GM19099 (cell line): ENCODE measurements around the gene MAP3K13.

ENCODE experiments used
- POLR2A ChIP-seq: IDR thresholded peaks from 3 replicates; pipeline ENCODE4 v1.6.1; 2011; ENCODE audit warnings: low read depth; ENCODE audit not compliant: insufficient read length; ENCODE audit errors: extremely low read depth

MAP3K13 gene

DNA sequence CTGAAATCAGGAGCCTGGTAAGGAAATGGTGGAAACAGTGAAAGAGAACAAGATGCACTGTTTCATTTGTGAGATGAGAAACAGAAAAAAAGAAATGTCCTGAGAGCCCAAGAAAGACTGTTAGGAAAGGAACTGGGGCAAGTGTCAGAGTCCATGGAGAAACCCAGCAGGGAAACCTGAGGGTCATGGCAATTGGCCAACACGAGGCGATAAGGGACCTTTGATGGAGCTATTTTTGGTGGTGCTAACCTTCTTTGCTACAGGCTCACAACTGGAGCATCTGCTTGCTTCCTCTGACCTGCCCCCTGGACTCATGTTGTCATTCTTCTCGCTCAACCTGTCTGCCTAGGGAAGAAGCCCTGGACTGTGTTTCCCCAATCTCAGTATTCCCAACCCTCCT is 140.1 kb downstream of the MAP3K13 start:
- no peak for TF ChIP-seq POLR2A

DNA sequence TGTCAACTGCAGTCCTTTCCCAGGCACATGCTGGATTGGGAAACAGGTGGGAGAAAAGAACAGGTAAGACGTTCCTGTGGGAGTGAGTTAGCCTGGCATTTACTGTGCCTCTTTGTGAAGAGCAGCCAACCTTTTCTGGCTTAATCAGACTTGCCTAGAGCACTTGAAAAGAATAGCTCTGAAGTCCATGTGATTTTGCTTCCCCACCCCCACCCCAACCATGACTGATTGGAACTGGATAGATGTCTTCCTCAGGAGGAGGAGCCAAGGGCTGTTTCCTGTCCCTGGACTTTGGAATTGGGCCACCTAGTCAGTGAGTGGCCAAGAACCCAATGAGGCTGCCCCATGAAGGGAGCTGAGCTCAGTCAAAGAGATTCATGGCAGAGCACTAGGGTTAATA is 140.6 kb downstream of the MAP3K13 start:
- no peak for TF ChIP-seq POLR2A

DNA sequence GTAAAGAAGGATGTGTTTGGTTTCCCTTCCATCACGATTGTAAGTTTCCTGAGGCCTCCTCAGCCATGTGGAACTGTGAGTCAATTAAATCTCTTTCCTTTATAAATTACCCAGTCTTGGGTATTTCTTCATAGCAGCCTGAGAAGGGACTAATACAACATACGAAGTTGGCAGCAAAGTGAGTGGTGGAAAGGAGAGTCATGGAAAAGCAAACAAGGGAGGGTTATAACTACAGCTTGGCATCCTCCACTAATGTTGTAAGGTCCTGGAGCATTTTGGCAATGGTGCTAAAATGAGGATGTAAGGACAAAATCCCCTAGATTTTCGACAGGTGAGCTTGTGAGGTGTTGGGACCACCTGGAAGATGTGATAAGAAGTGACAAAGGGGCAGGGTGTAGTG is 141.7 kb downstream of the MAP3K13 start:
- no peak for TF ChIP-seq POLR2A

DNA sequence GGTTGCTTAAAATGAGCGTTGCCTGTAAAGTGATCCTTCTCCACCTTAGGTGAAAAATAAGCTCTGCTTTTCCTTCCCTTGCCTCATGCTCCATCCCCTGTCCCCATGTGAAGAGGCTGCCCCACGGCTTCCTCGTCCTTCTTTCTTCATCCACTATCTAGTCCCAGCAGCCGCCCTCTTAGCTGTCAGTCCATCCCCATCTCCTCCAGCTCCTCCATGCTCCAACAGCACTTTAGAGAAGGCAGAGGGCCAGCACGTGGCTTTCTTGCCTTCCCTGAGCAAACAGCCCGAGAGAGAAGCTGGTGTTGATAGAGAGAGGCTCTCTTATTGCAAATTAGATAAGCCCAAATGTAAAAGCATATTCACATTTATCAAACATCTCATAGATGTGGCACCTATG is 144.9 kb downstream of the MAP3K13 start:
- no peak for TF ChIP-seq POLR2A

DNA sequence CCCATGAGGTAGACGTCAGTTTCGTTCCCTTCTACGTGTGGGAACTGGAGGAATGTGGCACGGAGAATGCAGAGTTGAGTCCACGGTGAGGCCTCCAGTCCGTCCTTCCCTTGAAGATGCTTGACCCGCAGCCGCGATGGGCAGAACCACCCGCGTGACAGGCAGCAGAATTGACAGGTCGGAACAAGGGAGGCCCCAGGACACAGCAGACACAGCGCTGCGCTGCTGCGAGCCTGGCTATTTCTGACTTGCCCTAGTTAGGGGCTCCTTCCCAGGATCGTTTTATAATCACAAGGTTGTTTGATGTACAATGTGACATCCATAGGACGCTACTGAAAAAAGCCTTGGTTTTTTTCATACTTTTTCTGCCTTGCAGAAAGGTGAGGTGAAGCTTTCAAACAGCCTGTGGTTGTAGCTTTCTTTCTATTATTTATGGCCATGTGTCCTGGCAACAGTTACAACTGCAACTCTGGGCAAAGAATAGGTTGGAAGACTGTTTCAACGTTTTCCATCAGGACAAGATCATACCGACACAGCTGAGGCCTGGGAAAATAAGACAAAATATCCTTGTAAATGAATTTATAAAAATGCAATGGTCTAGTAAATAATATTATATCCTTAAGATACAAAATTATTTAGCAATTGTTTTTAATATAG is 145.5 kb downstream of the MAP3K13 start:
- TF ChIP-seq POLR2A: no peak

DNA sequence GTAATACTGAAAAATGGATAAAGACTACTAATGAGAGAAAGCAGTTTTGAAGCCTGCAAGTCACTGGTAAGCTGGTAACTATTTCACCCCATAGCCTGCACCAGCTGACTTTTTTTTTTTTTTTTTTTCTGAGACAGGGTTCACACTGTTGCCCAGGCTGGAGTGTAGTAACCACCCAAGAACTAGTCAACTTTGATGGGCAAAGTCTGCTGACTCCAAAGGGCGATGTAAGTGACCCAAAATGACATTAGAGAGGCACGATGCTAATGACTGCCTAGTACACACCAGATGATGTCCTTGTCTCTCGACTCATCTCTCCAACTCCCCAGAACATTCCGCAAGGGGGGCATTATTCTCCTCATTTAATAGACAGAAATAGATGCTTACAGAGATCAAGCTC is 148.8 kb downstream of the MAP3K13 start:
- no peak for TF ChIP-seq POLR2A

DNA sequence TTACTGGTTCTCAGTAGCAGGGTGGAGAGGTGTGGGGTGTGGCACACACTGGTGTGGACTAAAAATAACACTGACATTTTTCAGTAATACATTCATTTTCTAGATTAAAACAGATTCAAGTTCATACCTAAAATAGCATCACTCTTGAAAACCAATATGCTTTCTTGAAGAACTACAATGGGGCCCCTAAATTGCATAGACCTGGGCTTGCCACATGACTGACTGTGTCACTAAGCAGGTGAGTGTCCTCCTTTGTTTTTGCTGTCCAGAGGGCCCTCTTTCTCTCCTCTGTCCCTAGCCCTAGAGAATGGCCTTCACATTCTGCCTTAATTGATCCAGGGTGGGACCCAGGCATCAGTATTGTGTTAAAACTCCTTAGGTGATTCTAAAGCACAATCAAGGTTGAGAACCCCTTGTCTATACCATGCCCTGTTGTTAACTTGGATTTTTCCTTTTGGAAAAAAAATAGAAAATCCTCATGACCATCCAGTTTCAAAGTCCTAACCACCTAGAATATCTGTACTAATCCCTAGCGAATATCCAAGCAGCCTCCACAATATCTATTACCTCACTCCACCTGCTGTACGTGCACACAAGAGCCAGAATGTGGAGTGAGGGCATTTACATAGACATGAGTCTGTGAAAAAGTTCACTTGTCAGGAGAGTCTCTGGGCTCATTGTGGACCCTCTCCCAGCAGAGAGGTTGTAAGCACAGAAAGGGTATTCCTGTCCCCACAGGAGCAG is 154.6 kb downstream of the MAP3K13 start:
- no peak for TF ChIP-seq POLR2A

DNA sequence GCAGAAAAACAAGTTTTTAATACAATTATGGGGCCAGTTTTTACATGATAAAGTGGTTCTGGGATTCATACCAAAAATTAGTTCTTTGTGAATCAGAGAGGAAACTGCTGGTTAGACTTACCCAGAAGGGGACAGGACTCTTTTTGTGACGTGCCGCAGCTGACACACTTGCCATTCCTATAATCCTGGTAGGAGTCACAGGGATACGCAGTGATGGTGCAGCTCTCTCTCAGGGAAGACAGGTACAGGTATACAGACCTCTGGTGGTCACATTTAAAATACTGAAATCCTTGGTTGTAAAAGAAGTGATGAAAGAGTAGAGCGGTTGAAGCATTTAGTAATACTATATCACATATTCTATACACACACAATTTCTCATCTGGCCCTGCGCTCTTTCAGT is 156.1 kb downstream of the MAP3K13 start:
- TF ChIP-seq POLR2A: no peak

DNA sequence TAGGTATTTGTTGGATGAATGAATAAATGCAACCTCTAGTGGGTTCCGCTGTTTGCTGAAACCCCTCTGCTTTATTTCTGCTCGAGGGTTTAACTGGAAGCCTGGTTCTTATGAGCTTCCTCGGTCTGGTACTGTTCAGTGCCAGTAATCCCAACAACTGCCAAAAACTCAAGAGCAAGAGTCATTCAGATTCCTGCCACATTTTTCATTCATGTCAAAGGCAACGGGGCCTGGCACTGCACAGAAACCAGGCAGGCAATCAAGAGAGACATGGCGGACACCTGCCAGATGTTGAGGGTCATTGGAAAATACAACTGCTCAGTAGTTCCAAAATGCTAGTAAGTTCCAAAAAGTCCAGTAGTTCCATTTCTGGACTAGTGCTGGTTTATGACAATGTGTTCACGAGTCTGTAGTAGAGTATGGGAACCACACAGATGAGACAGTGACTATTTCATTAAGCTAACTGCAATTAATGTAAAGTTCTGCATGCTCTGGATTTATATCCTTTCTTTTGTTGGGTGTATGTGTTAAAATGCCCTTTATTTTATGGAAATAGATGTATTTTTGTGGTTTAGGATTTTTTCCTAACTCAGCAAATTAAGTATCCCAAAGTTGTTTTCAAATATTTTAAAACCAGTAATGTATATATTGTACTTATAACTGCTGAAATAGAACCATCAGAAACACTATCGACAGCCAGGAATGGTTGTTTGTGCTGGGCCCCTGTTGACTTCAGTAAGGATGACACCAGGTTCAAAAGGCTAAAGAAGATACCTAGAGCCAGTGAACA is 158.6 kb downstream of the MAP3K13 start:
- no peak for TF ChIP-seq POLR2A

DNA sequence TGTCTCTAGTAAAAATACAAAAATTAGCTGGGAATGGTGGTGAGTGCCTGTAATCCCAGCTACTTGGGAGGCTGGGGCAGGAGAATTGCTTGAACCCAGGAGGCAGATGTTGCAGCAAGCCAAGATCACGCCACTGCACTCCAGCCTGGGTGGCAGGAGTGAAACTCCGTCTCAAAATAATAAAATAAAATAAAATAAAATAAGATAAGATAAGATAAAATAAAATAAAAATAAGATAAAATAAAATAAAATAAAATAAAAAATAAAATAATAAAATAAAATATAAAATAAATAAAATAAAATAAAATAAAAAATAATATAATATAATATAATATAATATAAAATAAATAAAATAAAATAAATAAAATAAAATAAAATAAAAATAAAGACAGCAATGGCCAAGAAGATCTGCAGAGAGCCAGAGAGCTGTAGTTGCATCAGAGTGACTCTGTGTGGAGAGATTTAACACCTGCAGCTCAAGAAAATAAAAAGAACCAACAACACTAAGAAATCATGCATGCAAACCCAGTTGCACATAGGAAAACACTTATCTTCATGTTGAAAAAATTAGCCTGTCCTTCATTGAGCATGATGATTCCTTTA is 163.5 kb downstream of the MAP3K13 start:
- TF ChIP-seq POLR2A: no peak

DNA sequence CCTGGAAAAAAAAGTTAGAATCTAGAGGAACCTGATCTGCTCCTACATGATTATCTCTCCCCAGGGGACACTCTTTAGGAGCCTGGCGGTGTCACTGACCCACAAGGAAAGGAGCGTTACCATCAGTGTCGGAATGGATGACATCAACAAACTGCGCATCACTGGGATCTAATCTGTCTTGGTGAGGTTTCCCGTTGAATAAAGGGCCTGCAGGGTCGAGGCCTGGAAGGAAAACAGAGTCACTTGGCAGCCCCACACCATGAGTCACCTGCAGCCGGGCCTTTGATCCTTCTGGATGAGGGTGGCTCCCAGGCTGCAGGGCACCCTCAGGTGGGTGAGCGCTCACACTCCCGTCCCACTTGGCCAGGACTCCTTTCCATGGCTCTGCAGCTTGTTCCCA is 164.4 kb downstream of the MAP3K13 start:
- no peak for TF ChIP-seq POLR2A

DNA sequence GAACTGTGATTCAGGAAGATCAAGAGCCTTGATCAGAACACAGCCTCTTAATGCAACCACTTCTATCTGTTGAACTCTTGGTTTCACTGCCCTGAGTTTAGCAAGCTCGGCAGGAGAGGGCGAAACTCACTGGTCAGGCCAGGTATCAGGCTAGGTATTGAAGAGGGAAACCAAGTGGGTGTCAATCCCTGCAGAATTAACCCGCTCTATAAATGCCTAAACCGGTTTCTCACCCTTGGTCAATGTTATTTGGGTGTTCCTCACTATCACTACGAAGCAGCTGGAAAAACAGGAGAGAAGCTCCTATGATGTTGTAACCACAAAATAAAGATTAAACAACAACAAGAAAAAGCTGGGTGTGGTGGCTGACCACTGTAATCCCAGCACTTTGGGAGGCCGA is 165.6 kb downstream of the MAP3K13 start:
- no peak for TF ChIP-seq POLR2A

DNA sequence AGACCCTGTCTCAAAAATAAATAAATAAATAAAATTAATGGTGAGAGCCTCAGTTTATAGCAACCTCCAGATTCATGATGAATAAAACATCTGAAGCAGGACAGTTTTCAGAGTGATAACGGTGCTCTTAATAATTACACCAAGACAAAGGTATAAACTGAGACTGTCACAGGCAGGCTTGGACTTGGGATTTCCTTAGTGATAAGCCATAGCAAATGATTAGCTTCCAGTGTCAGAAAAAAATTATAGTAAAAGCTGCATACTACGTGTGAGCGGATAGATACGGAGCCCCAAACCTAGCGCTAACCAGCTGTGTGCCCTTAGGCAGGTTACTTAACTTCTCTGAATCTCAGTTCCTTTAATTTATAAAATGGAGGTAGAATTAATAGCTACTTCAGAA is 167.9 kb downstream of the MAP3K13 start:
- TF ChIP-seq POLR2A: no peak

DNA sequence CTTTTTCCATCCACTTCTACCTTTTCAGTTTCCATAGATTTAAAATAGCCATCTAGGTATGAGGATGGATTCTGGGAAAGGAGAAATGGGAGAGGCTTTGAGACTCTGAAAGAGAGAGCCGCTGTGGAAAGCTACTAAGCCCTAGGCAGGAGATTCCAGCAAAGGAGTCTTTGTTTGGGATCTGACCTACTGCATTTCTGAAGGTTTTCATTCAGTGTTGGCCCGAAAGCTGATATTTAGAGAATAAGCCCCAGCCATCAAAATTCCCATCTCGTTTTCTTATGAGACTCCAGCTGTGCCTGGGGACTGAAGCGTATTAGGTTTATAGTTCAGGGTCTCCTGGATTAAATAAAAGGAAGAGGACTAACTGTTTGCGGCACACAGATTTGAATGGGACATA is 170.0 kb downstream of the MAP3K13 start:
- no peak for TF ChIP-seq POLR2A

DNA sequence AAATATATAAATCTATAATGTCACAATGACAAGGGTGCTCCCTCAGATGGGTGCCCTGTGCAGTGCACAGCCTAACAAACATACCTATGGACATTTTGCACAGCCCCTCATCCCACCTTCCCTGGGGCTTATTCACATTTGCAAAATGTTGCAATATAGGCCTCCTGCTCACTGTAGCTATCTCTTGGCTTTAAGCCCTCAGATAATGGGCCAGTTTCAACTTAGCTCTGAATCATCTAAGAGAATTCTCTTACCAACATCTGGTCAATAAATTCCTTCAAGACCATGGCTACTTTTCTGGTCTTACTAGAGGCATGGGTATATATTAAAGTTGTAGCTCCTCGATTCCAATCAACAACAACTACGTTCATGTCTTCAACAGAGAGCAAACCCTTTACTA is 171.6 kb downstream of the MAP3K13 start:
- no peak for TF ChIP-seq POLR2A
